Fibroblast of the conjunctiva (primary cell): ENCODE data around the gene FAM72D.
"Not testable (repeated sequence)": the region's sequence is repeated elsewhere in the genome, so short reads cannot be mapped to it uniquely, and the experiment has no call there.

Experiments
- DNase-seq: peaks from one replicate; pipeline ENCODE4 v3.0.0-alpha.2; 2010; ENCODE audit warnings: low read depth

Gene FAM72D

DNA sequence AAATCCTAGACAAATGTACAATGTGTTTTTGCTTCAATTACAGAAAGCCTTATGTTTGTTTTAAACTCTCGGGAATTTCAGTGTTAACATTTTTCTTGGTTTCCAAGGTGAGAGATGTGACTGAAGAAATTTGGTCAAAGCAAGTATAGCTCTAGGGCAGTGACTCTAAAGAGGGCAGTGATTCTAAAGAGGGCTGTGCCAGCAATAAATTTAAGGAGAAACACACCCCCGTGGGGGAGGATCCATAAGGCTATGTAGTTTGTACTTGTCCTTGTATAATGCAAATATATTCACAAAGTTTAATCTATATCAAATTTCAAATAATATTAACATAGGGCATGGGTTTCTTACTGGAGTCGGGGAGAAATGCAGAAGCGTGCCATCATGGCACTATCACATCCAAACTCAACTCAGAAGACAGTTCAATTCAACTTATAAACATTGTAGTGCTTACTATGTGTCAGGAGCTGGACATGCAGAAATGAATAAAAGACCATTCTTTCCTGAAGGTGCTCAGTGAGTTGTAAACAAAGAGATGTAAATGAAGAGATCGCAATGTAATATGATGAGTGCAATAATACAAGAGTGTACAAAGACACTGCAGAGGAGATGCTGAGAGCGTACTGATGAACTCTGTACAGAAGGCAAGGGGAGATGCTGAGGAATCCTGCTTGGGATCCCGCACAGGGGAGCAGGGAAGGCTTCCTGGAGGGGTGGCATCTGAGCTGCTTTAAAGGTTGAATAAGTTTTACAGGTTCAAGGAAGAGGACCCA is 13.1 kb upstream of the FAM72D start:
- not testable (repeated sequence) for DNase-seq

- not testable (repeated sequence) for DNase-seq
Measured at GRCh38 chr1:145093517-145094149, 2.1 kb upstream of the FAM72D start.

DNA sequence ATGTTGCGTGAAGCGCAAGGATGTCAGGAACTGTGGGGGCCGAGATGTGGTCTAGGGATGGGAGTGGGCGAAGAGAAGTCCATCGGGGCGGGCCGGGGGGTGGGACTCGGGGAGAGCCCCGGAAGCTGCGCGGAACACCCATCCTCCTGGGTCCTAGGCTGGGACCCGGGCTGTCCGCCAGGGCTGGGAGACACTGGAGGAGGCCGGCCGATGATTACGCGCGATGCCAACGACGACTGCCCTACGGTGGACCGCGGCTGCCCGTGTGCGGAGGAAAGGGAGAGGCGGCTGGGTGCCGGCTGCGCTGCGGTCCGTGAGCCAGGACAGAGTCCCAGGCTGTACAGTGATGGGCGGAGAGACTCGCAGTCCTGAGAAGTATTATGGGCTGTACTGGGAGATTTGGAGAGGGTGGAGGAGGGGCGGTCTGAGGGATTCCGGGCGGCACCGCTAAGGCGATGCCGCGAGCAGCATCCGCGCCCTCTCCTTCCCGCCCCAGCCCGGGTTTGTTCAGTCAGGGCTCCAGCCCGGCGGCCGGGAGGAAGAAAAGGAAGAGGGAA is 1.0 kb upstream of the FAM72D start:
- DNase-seq = not testable (repeated sequence)

DNA sequence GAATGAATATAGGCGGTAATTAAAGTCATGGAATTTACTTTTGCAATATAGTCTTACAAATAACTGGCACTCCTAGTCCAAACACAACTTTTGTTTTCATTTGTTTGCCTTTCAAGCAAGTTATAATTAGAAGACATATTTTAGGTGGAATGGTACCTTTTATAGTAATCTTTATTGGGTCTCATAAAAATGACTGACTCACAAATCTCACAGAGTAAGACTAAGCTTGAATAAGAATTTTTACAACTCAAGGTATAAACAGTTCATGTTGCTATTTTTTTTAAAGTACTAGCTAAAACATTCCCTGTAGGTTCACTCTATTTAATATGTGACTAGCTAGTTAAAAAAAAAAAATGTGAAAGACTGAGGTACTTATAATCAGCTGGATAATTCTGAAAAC is 6.0 kb downstream of the FAM72D start:
- DNase-seq = not testable (repeated sequence)

DNA sequence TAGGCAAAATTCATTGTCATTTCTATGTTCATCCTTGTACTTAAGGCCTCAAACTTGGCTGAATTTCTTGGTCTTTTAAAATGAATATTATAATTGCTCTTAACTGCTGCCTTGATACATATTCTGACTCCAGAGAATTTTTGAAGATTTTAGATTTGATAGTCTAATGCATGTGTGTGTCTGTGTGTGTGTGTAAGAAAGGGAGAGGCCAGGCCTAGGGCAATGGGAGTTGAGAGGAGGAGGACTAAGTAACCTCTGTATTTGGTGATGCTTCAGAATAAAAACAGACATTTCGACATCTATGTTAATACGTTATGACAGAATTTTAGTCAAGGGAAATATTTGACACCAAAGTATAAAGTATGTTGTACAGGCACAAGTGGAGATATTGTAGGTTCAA is 7.5 kb downstream of the FAM72D start:
- DNase-seq = not testable (repeated sequence)

- not testable (repeated sequence) for DNase-seq
Measured at GRCh38 chr1:145111674-145112073, 15.9 kb downstream of the FAM72D start.

GRCh38 chr1:145112703-145113102 is 16.9 kb downstream of the FAM72D start:
- not testable (repeated sequence) for DNase-seq

DNA sequence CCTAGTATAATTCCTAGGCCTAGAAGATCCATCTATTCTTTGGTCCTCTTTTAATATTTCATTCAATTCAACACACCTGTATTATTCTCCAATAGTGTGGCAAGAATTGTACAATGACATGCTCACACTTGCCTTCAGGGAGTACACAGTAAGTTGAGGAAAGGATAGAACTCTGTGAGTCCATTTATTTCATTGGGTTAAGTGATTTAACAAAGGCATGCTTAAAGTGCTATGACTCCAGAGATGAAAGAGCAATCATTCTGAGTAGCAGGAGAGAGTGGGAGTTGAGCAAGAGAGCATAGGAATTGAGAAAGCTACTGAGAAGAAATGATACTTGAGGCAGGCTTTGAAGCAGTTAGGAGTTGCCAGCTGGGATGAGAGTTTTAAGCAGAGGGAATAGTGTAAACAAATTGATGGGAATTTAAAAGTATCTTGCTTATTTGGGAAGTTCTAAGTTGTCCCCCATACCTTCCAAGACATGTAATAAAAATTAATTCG is 18.8 kb downstream of the FAM72D start:
- DNase-seq = not testable (repeated sequence)

GRCh38 chr1:145115587-145116493 is 20.1 kb downstream of the FAM72D start:
- DNase-seq = not testable (repeated sequence)

DNA sequence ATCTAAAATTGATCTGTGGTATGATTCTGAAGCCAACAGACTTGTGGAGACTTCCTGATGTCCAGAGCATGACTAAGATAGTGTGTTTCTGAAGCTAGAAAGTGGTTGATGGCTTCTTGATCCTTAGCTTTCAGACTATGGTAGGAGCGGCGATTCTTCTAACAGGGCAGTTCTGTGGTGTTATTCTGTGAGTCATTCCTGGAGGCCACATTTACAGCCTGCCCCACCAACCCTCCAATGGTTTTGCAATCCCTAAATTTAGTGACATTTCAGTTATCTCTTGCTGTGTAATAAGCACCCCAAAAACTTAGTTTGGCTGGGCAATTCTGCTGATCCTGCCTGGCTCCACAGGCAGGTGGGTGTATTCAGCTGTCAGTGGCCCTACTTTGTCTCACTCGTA is 24.1 kb downstream of the FAM72D start:
- DNase-seq = not testable (repeated sequence)

DNA sequence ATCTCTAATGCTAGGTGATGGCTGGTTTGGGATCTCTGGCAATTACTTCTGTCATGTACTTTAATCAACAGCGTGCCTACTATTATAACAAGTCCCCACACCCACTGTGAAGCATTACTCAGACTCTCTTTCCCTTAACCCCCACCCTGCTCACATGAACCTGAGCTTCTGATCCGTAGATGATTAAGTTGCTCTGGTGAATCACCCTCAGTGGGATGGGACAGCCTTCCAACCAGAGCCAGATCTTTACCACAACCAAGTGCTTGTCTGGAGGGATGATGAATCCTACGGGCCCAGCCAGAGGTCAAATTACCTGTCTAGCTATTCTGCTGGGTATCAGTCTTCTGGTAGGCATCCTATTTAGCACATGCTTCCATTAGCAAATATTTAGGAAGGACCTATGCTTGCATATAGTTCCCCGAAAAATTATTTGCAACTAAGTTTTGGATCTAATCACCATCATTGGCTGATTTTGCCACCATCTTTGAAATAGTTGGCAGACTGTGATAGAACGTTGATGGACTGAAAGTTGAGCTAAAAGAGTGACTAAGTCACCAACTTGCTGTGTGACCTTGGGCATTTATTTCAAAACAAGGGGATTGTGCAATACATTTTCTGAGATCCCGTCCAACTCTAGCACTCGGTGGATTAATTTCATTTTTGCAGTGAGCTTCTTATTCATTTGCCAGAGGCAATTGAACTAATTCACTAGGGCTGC is 26.7 kb downstream of the FAM72D start:
- not testable (repeated sequence) for DNase-seq

DNA sequence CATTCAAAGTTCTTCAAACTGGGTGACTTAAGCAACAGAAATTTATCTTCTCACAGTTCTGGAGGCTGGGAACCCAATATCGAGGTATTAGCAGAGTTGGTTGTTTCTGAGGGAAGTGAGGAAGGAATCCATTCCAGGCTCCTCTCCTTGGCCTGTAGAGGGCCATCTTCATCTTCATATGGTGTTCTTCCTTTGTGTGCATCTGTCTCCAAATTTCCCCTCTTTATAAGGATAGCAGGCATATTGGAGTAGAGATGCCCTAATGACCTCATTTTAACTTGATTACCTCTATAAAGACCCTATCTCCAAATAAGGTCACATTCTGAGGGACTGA is 27.3 kb downstream of the FAM72D start:
- DNase-seq = not testable (repeated sequence)

DNA sequence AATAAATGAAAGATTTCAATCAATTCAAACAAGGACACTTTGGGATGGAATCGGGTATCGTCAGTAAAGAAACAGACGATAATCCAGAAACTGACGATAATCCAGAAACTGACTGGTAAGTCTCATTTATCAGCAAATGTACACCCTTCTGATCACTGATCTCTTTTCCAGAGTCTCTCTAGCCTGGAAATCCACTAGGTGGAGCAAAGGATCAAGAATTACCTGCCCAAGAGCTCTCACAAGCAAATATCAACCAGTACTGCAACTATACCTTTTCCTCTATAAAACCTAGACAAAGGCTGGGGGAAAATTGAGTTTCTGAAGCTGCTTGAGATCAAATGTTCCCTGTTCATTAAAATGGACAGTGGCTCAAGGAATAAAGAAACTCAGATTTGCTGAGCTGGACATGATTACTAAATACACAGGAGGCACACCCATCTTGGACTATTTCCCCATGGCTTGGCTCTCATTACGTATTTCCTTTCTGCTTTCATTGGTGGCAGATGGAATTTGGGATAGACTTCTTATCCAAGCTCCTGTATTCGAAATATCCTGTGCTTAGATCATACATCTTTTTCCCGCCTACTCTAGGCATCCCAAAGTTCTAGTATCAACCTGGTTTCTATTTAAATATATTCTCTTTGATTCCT is 28.3 kb downstream of the FAM72D start:
- DNase-seq = not testable (repeated sequence)

- not testable (repeated sequence) for DNase-seq
Measured at GRCh38 chr1:145125112-145125511, 29.3 kb downstream of the FAM72D start.

DNA sequence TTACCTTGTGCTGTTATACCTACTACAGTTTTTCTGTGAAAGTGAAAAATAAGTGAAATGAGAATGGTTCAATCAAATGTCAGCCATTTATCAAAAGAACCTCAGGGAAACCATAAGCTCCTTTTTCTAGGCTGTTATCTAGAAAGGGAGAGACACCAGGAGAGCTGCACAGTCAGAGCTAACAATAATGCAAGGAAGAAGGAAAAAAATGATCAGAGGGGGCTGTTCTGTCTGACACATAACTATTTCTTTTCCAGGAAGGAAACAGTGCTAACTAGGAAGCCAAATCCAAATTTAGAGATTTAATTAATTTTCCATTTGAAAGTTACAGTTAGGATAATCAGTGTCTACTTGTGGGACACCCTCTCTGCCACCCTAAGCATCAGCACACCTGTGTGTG is 31.4 kb downstream of the FAM72D start:
- not testable (repeated sequence) for DNase-seq

DNA sequence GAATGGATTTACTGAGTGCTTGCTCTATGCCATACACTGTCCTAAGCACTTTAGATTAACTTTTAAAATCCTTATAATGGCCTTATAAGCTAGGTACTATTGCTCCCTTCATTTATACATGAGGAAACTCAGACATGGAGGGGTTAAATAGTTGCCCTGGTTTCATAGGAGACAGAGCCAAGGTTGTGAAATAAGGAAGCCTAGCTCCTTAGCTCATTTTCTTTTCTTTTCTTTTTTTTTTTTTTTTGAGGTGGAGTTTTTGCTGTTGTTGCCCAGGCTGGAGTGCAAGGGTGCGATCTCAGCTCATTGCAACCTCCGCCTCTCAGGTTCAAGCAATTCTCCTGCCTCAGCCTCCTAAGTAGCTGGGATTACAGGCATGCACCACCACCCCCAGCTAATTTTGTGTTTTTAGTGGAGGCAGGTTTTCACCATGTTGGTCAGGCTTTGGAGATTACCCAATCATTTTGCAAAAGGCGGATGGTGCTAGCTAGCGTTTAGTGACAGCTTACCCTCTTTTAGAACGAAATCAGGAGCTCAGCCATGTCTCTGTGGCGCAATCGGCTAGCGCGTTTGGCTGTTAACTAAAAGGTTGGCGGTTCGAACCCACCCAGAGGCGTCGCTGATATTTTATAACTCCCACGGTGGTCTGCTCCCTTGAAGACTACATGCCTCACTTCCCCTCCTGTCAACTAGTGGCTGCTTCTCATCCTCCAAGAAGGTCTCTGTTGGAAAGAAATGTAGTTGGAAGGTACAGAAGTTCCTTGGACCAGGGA is 33.1 kb downstream of the FAM72D start:
- DNase-seq = not testable (repeated sequence)

- DNase-seq = not testable (repeated sequence)
Measured at GRCh38 chr1:145134476-145134875, 38.7 kb downstream of the FAM72D start.

- DNase-seq = not testable (repeated sequence)
Measured at GRCh38 chr1:145140549-145140948, 44.8 kb downstream of the FAM72D start.

GRCh38 chr1:145144264-145144913 is 48.6 kb downstream of the FAM72D start:
- DNase-seq = not testable (repeated sequence)
